ENCODE data around the gene RSPO1.
"Not testable (repeated sequence)": the region's sequence is repeated elsewhere in the genome, so short reads cannot be mapped to it uniquely, and the experiment has no call there.

The RSPO1 gene, protein sequence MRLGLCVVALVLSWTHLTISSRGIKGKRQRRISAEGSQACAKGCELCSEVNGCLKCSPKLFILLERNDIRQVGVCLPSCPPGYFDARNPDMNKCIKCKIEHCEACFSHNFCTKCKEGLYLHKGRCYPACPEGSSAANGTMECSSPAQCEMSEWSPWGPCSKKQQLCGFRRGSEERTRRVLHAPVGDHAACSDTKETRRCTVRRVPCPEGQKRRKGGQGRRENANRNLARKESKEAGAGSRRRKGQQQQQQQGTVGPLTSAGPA

DNA sequence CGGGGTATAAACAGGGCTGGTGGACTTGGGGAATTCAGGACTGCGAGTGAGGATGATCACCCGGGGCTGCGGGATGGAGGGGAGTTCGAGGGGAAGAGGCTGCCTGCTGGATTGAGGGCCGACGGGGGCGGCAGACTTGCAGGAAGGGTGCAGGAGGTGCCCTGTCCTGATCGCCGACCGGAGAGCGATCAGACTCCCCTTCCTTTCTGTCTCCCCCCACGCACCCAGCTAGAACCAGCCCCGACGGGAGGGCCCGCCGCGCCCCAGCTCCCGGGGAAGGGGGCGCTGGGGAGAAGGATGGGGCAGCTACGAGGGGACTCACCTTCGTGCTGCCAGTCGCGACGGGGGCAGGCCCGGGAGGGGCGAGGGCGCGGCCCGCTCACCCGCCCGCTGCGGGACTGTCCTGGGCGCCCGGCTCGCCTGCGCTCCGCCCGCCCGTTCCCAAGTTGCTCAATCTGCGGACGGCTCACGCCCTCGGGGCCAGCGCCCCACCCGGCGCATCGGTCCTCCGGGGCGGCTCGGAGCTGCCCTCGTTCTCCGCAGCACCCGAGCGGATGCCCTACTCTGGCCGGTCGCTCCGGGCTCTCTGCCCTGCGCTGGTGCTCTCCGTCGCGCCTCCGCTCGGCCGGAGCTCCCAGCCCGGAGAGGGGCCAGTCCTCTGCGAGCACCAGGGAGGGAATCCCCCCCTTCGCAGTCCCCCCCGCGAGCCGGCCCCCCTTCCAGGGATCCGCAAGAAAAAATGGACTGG is at the start of gene RSPO1:
Gene RSPO1, minus strand, starts transcription at position 649 of the 748 bp plus-strand sequence. CDS start 5,231 bp downstream, outside the sequence.
- TF ChIP-seq, protein P1, sequence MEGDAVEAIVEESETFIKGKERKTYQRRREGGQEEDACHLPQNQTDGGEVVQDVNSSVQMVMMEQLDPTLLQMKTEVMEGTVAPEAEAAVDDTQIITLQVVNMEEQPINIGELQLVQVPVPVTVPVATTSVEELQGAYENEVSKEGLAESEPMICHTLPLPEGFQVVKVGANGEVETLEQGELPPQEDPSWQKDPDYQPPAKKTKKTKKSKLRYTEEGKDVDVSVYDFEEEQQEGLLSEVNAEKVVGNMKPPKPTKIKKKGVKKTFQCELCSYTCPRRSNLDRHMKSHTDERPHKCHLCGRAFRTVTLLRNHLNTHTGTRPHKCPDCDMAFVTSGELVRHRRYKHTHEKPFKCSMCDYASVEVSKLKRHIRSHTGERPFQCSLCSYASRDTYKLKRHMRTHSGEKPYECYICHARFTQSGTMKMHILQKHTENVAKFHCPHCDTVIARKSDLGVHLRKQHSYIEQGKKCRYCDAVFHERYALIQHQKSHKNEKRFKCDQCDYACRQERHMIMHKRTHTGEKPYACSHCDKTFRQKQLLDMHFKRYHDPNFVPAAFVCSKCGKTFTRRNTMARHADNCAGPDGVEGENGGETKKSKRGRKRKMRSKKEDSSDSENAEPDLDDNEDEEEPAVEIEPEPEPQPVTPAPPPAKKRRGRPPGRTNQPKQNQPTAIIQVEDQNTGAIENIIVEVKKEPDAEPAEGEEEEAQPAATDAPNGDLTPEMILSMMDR (IDR thresholded peaks at IDR 0.05; ENCODE audit: control extremely low read depth, extremely low read depth, low read depth, missing control alignments) = no peak
- no peak for DNase-seq (ENCODE audit: extremely low spot score)
- POLR2A ChIA-PET = no interaction called here
- CTCF ChIA-PET = no interaction called here

DNA sequence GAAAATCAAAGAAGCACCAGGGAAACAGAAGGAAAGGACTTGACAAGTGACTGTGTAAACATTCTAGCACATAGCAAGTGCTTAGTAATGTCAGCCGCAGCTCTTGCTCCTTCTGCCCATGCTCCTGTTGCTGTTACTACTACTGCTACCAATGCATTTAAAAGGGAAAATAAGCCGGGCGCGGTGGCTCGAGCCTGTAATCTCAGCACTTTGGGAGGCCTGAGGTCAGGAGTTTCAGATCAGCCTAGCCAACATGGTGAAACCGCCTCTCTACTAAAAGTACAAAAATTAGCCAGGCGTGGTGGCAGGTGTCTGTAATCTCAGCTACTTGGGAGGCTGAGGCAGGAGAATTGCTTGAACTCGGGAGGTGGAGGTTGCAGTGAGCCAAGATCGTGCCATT is 49.5 kb upstream of the RSPO1 start:
- POLR2A ChIA-PET; DNase-seq (ENCODE audit: extremely low spot score): not testable (repeated sequence)
- CTCF ChIA-PET = interaction anchor here (0.7 to 14.9 kb wide), 8 partner anchors 9 to 228 kb away, joined by 4 to 359 read pairs (median 7); partner anchors contain the start of genes CDCA8, GNL2 and MEAF6

DNA sequence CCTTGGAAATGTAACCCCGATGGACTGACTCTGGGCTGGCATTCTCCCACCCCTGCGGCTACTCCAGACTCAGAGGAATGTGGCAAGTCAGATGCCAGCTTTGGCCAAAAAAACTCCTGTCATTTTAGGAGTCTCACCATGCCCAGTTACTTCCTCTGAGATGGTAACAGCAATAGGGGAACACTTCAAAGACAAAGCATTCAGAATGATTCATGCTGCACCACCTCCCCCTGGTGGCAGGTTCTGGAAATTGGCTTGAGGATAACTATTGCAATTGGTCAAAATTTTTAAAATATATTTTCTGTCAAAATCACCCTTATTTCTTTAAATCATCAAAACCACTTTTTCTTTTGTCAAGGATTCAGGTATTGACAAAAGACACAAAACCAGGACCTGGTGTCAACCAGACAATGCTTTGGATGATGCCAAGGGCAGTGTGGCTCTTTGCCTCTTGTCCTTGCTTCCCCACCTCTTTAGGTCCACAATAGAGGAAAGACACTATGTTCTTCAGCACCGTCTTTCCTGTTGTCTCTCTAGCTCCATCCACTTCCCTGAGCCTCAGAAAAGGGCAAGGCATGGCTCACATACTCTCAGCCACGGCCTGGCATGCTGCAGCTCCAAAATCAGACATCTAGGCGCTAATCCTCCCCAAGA is 47.8 kb upstream of the RSPO1 start:
- ChIA-PET POLR2A (no interaction called here), CTCF (interaction anchor here (0.6 to 14.9 kb wide), 45 partner anchors 8 to 226 kb away, joined by 3 to 359 read pairs (median 4); partner anchors contain the start of genes CDCA8, DNALI1, GNL2 and MEAF6)
- peak; percentile 71 for DNase-seq (ENCODE audit: extremely low spot score)
- TF ChIP-seq, protein P1 (IDR thresholded peaks at IDR 0.05; ENCODE audit: control extremely low read depth, extremely low read depth, low read depth, missing control alignments) = peak; percentile 76

DNA sequence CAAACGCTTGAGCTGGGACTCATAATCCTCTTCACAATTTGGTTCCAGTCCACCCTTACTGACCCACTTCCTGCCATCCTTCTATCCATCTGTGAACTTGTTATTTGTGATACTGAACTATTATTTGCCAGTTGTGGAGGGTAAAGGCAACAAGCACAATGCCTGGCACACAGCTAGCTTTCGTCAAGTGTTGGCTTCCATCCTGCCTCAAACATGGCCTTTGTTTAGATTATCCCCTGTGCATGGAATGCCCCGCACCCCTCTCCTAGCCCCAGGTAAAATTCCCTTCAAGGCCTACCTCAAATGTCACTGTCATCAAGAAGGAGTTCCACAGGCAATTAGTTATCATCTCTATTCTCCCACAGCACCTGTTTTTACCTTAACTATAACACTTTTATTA is 46.2 kb upstream of the RSPO1 start:
- no peak for DNase-seq (ENCODE audit: extremely low spot score)
- POLR2A ChIA-PET = no interaction called here
- TF ChIP-seq, protein P1 (IDR thresholded peaks at IDR 0.05; ENCODE audit: control extremely low read depth, extremely low read depth, low read depth, missing control alignments) = no peak
- CTCF ChIA-PET = interaction anchor here (1.0 to 14.9 kb wide), 17 partner anchors 7 to 231 kb away, joined by 3 to 359 read pairs (median 5); partner anchors contain the start of genes CDCA8, GNL2 and MEAF6

GRCh38 chr1:37677808-37678207 is 43.1 kb upstream of the RSPO1 start:
- no peak for DNase-seq (ENCODE audit: extremely low spot score)
- ChIA-PET POLR2A (no interaction called here), CTCF (interaction anchor here (1.1 to 14.9 kb wide), 4 partner anchors 16 to 222 kb away, joined by 3 to 359 read pairs (median 9); partner anchors contain the start of gene GNL2)

DNA sequence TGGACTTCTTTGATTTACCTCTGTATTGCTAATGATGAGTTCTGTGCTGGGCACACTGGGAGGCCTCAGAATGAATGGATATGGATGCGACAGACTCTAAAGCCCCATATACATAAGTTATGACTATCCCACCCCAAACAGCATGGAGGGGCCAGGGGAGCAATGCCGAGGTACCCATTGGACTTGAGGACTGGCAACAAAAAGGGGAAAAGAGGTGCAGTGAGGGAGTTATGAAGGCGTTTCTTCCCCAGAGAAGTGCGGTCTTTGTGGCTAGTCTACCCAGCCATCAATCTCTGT is 42.4 kb upstream of the RSPO1 start:
- DNase-seq (ENCODE audit: extremely low spot score) = no peak
- TF ChIP-seq, protein P1 (IDR thresholded peaks at IDR 0.05; ENCODE audit: control extremely low read depth, extremely low read depth, low read depth, missing control alignments) = no peak
- CTCF ChIA-PET = interaction anchor here (1.0 to 14.9 kb wide), 5 partner anchors 12 to 222 kb away, joined by 3 to 359 read pairs (median 4); partner anchors contain the start of genes GNL2 and ZC3H12A
- POLR2A ChIA-PET = no interaction called here

More at GRCh38 chr1:37677808-37678207, 43.1 kb upstream of the RSPO1 start:
- TF ChIP-seq, protein P1 (IDR thresholded peaks at IDR 0.05; ENCODE audit: control extremely low read depth, extremely low read depth, low read depth, missing control alignments) = no peak
